Tibial artery (tissue), 4 donors: ENCODE results near the gene ZNHIT2.

Experiments used
- DNase-seq, 2 donors: peaks; one replicate each; pipeline ENCODE4 v3.0.0-alpha.2; 2019
- H3K27ac ChIP-seq, 2 donors: fragments of 200-600 bp; sonication (generic) in 1 of 2; 1 replicate in 1 of 2; 2 replicates in 1 of 2; pipeline ENCODE4 v1.5.1; 2018 to 2019; ENCODE audit warnings: mild to moderate bottlenecking in 1 of 2
- H3K27me3 ChIP-seq, 2 donors: fragments of 200-600 bp; sonication (generic) in 1 of 2; one replicate each; pipeline versions ENCODE4 v1.5.1 to v1.6.0; 2016 to 2019
- H3K36me3 ChIP-seq, 3 donors: fragments of 200-600 bp; sonication (generic) in 2 of 3; one replicate each; pipeline ENCODE4 v1.5.1; 2016 to 2019; ENCODE audit warnings: mild to moderate bottlenecking in 2 of 3
- H3K4me1 ChIP-seq, 4 donors: fragments of 200-600 bp; sonication (generic) in 2 of 4; 1 replicate in 3 of 4; 2 replicates in 1 of 4; pipeline ENCODE4 v1.5.1; 2016 to 2019
- H3K4me3 ChIP-seq, 2 donors: fragments of 200-600 bp; sonication (generic) in 1 of 2; 1 replicate in 1 of 2; 2 replicates in 1 of 2; pipeline ENCODE4 v1.5.1; 2018 to 2019; ENCODE audit warnings: mild to moderate bottlenecking in 2 of 2
- H3K9me3 ChIP-seq, 3 donors: fragments of 200-600 bp; sonication (generic) in 1 of 3; one replicate each; pipeline ENCODE4 v1.5.1; 2016 to 2019
- intact Hi-C: fragments of 100-400 bp; cut with DNase I; formaldehyde crosslinking; loops from one replicate; pipeline ENCODE4 v1.15.0; 2023; ENCODE audit warnings: low total_unique reads
- TF ChIP-seq, protein P1 (sequence below), 2 experiments: fragments of 200-600 bp in 1 of 2; fragments of 450-650 bp in 1 of 2; IDR thresholded peaks; one replicate each; pipeline ENCODE4 v1.5.1; 2017 to 2019; ENCODE audit warnings: antibody characterized with exemption in 2 of 2, mild to moderate bottlenecking in 1 of 2, moderate library complexity in 1 of 2

Gene ZNHIT2

GRCh38 chr11:65125197-65126056 is 7.9 kb upstream of the ZNHIT2 start:
- Histone ChIP-seq H3K4me1 (peaks cover 9 to 20% (median 18%) of the 10 kb centered on the region in 4 donors), H3K27me3 (no peaks in the 10 kb centered on the region), H3K36me3 (peaks cover 63 to 76% (median 65%) of the 10 kb centered on the region in 3 donors), H3K4me3 (no peak overlapping the region), H3K9me3 (no peaks in the 10 kb centered on the region), H3K27ac (no peak overlapping the region)
- TF ChIP-seq, protein P1, sequence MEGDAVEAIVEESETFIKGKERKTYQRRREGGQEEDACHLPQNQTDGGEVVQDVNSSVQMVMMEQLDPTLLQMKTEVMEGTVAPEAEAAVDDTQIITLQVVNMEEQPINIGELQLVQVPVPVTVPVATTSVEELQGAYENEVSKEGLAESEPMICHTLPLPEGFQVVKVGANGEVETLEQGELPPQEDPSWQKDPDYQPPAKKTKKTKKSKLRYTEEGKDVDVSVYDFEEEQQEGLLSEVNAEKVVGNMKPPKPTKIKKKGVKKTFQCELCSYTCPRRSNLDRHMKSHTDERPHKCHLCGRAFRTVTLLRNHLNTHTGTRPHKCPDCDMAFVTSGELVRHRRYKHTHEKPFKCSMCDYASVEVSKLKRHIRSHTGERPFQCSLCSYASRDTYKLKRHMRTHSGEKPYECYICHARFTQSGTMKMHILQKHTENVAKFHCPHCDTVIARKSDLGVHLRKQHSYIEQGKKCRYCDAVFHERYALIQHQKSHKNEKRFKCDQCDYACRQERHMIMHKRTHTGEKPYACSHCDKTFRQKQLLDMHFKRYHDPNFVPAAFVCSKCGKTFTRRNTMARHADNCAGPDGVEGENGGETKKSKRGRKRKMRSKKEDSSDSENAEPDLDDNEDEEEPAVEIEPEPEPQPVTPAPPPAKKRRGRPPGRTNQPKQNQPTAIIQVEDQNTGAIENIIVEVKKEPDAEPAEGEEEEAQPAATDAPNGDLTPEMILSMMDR (IDR thresholded peaks at IDR 0.05): no peak
- intact Hi-C loops: no loop called here
- DNase-seq: peak in 1 of 2 donors; percentile 62

DNA sequence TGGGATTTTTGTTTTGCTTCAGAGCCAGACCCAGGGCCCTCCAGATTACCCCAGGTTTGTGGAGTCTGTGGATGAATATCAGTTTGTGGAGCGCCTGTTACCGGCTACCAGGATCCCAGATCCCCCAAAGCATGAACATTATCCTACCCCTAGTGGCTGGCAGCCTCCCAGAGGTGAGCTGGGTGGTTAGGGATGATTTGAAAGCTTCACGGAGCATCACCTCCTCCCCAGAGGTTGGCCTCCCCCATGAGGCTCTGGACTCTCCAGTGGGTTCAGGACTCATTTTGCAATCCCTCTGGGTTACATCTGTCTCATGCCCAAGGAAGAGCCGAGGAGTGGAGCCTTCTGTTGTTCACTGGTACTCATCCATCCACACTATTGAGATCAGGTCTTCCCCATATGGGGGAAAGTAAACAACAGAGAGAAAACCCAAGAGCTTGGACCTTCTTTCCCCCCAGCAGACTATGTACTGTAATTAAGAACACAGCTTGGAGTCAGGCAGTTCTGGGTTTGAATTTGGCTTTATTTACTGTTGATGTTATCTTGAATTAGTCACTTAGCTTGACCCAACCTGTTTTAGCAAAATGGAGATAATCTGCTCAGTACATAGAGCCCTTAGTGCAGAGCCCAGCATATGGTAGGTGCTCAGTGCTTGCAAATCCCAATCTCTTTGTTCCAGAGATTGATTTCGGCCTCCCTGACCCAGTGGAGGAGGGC is 7.1 kb upstream of the ZNHIT2 start:
- peaks cover 63 to 76% (median 65%) of the 10 kb centered on the region in 3 donors for H3K36me3 ChIP-seq
- intact Hi-C loops: no loop called here
- TF ChIP-seq, protein P1 (IDR thresholded peaks at IDR 0.05): no peak
- peak in 1 of 2 donors; percentile 41 for DNase-seq
- no peak overlapping the region for H3K27ac ChIP-seq
- H3K27me3 ChIP-seq: no peaks in the 10 kb centered on the region
- H3K4me1 ChIP-seq: peaks cover 9 to 22% (median 19%) of the 10 kb centered on the region in 4 donors
- no peak overlapping the region for H3K4me3 ChIP-seq
- no peaks in the 10 kb centered on the region for H3K9me3 ChIP-seq

GRCh38 chr11:65121865-65122696 is 4.6 kb upstream of the ZNHIT2 start, which contains the start of the genes FAU and MRPL49:
TSS of gene FAU (minus strand) at chr11:65122134. CDS start at chr11:65121813, 321 bp downstream.
TSS of gene MRPL49 (plus strand) at chr11:65122321. CDS start at chr11:65122347, 26 bp downstream.
- intact Hi-C loops: no loop called here
- H3K36me3 ChIP-seq: peaks cover 43 to 70% (median 58%) of the 10 kb centered on the region in 3 donors
- H3K27ac ChIP-seq: peak within 1 kb of the TSS; percentile 89 to 95
- no peaks in the 10 kb centered on the region for H3K9me3 ChIP-seq
- TF ChIP-seq, protein P1 (IDR thresholded peaks at IDR 0.05): no peak
- H3K27me3 ChIP-seq: no peaks in the 10 kb centered on the region
- peak; percentile 98 to 99 for DNase-seq
- peaks cover 9 to 24% (median 19%) of the 10 kb centered on the region in 4 donors for H3K4me1 ChIP-seq
- H3K4me3 ChIP-seq: peak within 1 kb of the TSS; percentile 68 to 92

DNA sequence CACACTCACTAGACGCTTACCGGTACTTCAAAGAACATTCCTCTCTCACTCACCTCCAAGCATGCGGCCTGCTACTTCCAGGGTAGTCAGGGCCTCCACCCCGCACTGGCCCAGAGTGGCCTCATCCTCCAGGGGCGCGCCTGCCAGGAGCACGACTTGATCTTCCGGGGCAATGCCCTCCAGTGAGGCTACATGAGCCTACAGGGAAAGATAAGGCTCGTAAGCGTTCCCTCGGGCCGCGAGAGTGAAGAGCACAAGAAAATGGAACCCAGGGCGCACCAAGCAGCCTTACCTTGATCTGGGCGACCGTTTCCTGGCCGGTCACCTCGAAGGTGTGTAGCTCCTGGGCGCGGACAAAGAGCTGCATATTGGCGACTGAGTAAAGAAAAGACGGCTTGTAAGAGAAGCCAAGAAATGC is 4.0 kb upstream of the ZNHIT2 start:
- peak in 1 of 2 donors; percentile 64 for DNase-seq
- H3K4me1 ChIP-seq: peaks cover 9 to 30% (median 25%) of the 10 kb centered on the region in 4 donors

More for the DNA sequence above, 4.0 kb upstream of the ZNHIT2 start:
- no peaks in the 10 kb centered on the region for H3K9me3 ChIP-seq
- H3K27me3 ChIP-seq: no peaks in the 10 kb centered on the region
- TF ChIP-seq, protein P1 (IDR thresholded peaks at IDR 0.05): no peak
- H3K27ac ChIP-seq: peak overlapping the region; percentile 89 to 95
- intact Hi-C loops: no loop called here
- H3K36me3 ChIP-seq: peaks cover 37 to 63% (median 51%) of the 10 kb centered on the region in 3 donors
- H3K4me3 ChIP-seq: peak overlapping the region; percentile 68 to 92
